Calu3 (cell line): ENCODE measurements around the gene DESI2. TPM values are rescaled to one million over a fixed set of nuclear protein-coding genes. Genes with fewer than 3 reads are reported as not detected.
A peak's percentile ranks its signal among the peaks of the same experiment; 100 is the strongest.

ENCODE experiments used
- BruUV-seq: library from RNA; stranded (reverse); fragments of 400-500 nt; replicated peaks from 2 replicates; lab custom pipeline; 2021; lab: Mats Ljungman, UMichigan
- CTCF ChIA-PET: fragments of 300-600 bp; sonication (Branson Sonifier 250); formaldehyde crosslinking; loops from one replicate; lab custom pipeline; 2022; ENCODE audit warnings: antibody characterized with exemption; lab: Charles Lee
- DNase-seq: peaks from one replicate; pipeline ENCODE4 v3.0.0; 2022
- H3K27ac Mint-ChIP-seq: one replicate; pipeline ENCODE4 v1.8.0; 2022; ENCODE audit warnings: mixed read lengths; ENCODE audit not compliant: unreplicated experiment
- H3K27me3 Mint-ChIP-seq: one replicate; pipeline ENCODE4 v1.8.0; 2022; ENCODE audit warnings: mixed read lengths; ENCODE audit not compliant: unreplicated experiment
- H3K36me3 Mint-ChIP-seq: one replicate; pipeline ENCODE4 v1.8.0; 2022; ENCODE audit warnings: mild to moderate bottlenecking, moderate library complexity, mixed read lengths; ENCODE audit not compliant: insufficient read depth, unreplicated experiment
- H3K4me1 Mint-ChIP-seq: one replicate; pipeline ENCODE4 v1.8.0; 2022; ENCODE audit warnings: mild to moderate bottlenecking, low read depth, mixed read lengths; ENCODE audit not compliant: unreplicated experiment
- H3K4me3 Mint-ChIP-seq: one replicate; pipeline ENCODE4 v1.8.0; 2022; ENCODE audit warnings: mild to moderate bottlenecking, low read depth, moderate library complexity, mixed read lengths; ENCODE audit not compliant: unreplicated experiment
- H3K9me3 Mint-ChIP-seq: one replicate; pipeline ENCODE4 v1.8.0; 2022; ENCODE audit warnings: low read depth, mixed read lengths; ENCODE audit not compliant: unreplicated experiment
- intact Hi-C: fragments of 100-400 bp; cut with micrococcal nuclease; formaldehyde crosslinking; loops from one replicate; pipeline ENCODE4 v1.10.0; 2022; ENCODE audit not compliant: unreplicated experiment
- total RNA-seq: library from RNA; stranded (reverse); gene quantifications from 2 replicates; pipeline ENCODE4 v1.2.3, GENCODE V29; 2022
- TF ChIP-seq, protein P1 (sequence below): fragments of 200-600 bp; IDR thresholded peaks from one replicate; pipeline ENCODE4 v1.8.0; 2022; ENCODE audit warnings: antibody characterized with exemption; ENCODE audit not compliant: unreplicated experiment

The DESI2 gene
- total RNA-seq, 1 experiment from 2014 or later = 39.1 TPM

GRCh38 chr1:244730153-244730933, 77.4 kb downstream of the DESI2 start:
- TF ChIP-seq, protein P1, sequence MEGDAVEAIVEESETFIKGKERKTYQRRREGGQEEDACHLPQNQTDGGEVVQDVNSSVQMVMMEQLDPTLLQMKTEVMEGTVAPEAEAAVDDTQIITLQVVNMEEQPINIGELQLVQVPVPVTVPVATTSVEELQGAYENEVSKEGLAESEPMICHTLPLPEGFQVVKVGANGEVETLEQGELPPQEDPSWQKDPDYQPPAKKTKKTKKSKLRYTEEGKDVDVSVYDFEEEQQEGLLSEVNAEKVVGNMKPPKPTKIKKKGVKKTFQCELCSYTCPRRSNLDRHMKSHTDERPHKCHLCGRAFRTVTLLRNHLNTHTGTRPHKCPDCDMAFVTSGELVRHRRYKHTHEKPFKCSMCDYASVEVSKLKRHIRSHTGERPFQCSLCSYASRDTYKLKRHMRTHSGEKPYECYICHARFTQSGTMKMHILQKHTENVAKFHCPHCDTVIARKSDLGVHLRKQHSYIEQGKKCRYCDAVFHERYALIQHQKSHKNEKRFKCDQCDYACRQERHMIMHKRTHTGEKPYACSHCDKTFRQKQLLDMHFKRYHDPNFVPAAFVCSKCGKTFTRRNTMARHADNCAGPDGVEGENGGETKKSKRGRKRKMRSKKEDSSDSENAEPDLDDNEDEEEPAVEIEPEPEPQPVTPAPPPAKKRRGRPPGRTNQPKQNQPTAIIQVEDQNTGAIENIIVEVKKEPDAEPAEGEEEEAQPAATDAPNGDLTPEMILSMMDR = no peak
- no TSS peak for BruUV-seq
- Mint-ChIP-seq H3K36me3 (peaks cover 10% of the 10 kb centered on the region), H3K4me1 (no peaks in the 10 kb centered on the region), H3K27me3 (peaks cover 14% of the 10 kb centered on the region), H3K27ac (no peak overlapping the region), H3K4me3 (peak overlapping the region; percentile 73), H3K9me3 (no peaks in the 10 kb centered on the region)
- CTCF ChIA-PET = interaction anchor here (0.6 to 0.9 kb wide), 3 partner anchors 13 to 67 kb away, joined by 3 to 4 read pairs (median 3); no protein-coding TSS in a partner anchor
- intact Hi-C loops = no loop called here
- DNase-seq = peak; percentile 58

- peaks cover 14% of the 10 kb centered on the region for H3K27me3 Mint-ChIP-seq
- CTCF ChIA-PET = no interaction called here
- no peak overlapping the region for H3K27ac Mint-ChIP-seq
- TF ChIP-seq, protein P1 = no peak
- DNase-seq = no peak
- peak overlapping the region; percentile 73 for H3K4me3 Mint-ChIP-seq
- intact Hi-C loops = no loop called here
- peaks cover 10% of the 10 kb centered on the region for H3K36me3 Mint-ChIP-seq
- no peaks in the 10 kb centered on the region for H3K4me1 Mint-ChIP-seq
- H3K9me3 Mint-ChIP-seq = no peaks in the 10 kb centered on the region
- no TSS peak for BruUV-seq
Measured at GRCh38 chr1:244730934-244731434, 78.1 kb downstream of the DESI2 start.

DNA sequence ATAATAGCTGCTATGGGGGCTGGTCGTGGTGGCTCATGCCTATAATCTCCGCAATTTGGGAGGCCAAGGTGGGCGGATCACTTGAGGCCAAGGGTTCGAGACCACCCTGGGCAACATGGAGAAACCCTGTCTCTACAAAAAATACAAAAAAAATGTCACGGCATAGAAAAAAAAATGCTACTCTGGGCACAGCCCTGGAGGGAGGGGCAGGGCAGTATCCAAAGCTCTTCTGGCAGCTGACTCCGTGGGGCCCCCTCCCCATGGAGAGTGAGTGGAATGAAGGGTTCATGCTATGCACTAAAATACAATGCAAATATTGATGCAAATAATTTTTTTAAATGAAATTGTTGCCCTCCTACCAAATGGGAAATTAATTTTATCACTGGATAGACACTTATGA, 78.7 kb downstream of the DESI2 start:
- Mint-ChIP-seq H3K27ac (no peak overlapping the region), H3K4me3 (no peak overlapping the region), H3K36me3 (peaks cover 10% of the 10 kb centered on the region), H3K27me3 (peaks cover 14% of the 10 kb centered on the region), H3K9me3 (no peaks in the 10 kb centered on the region), H3K4me1 (no peaks in the 10 kb centered on the region)
- TF ChIP-seq, protein P1 = no peak
- no TSS peak for BruUV-seq
- CTCF ChIA-PET = no interaction called here
- DNase-seq = no peak
- intact Hi-C loops = no loop called here

GRCh38 chr1:244732851-244733450, 80.0 kb downstream of the DESI2 start:
- CTCF ChIA-PET = no interaction called here
- peak overlapping the region; percentile 15 for H3K4me3 Mint-ChIP-seq
- TF ChIP-seq, protein P1 = no peak
- H3K27me3 Mint-ChIP-seq = peaks cover 14% of the 10 kb centered on the region
- H3K9me3 Mint-ChIP-seq = no peaks in the 10 kb centered on the region
- no peak overlapping the region for H3K27ac Mint-ChIP-seq
- DNase-seq = no peak
- no TSS peak for BruUV-seq
- no peaks in the 10 kb centered on the region for H3K4me1 Mint-ChIP-seq
- intact Hi-C loops = no loop called here
- peaks cover 10% of the 10 kb centered on the region for H3K36me3 Mint-ChIP-seq
